Activated naive CD4-positive, alpha-beta T cell treated with anti-CD3 and anti-CD28 coated beads, Interleukin-2, amount 50 U/mL, for 24 hours (primary cell): ENCODE measurements around the gene PRR3.
"Not testable (repeated sequence)": the region's sequence is repeated elsewhere in the genome, so short reads cannot be mapped to it uniquely, and the experiment has no call there.

Experiments used
- H3K27ac Mint-ChIP-seq: one replicate; pipeline ENCODE4 v1.8.0; 2021; ENCODE audit warnings: mild to moderate bottlenecking, mixed read lengths
- H3K27me3 Mint-ChIP-seq: one replicate; pipeline ENCODE4 v1.8.0; 2021; ENCODE audit warnings: mixed read lengths
- H3K36me3 Mint-ChIP-seq: one replicate; pipeline ENCODE4 v1.8.0; 2021; ENCODE audit warnings: mixed read lengths
- H3K4me1 Mint-ChIP-seq: one replicate; pipeline ENCODE4 v1.8.0; 2021; ENCODE audit warnings: mixed read lengths
- H3K4me3 Mint-ChIP-seq: one replicate; pipeline ENCODE4 v1.8.0; 2021; ENCODE audit warnings: mild to moderate bottlenecking, mixed read lengths
- H3K9me3 Mint-ChIP-seq: one replicate; pipeline ENCODE4 v1.8.0; 2021; ENCODE audit warnings: mixed read lengths

The PRR3 gene

DNA sequence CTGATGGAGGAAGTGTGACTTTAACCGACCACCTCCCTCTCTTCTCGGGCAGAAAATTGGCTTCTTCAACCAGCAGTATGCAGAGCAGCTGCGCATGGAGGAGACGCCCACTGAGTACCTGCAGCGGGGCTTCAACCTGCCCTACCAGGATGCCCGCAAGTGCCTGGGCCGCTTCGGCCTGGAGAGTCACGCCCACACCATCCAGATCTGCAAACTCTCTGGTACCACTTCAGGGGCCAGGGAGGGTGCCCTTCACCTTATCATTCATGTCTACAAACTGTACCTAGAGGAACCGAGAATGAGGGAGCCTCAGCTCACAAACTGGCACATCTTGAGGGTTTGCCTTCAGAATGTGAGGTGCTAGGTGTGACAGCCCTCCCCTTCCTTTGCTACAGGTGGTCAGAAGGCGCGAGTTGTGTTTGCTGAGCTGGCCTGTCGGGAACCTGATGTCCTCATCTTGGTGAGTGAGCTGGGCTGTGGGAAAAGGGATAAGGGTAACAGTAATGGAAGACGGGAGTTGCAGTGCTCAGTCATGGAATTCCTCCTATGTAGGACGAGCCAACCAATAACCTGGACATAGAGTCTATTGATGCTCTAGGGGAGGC, 32.8 kb downstream of the PRR3 start:
- peaks cover 16% of the 10 kb centered on the region for H3K4me1 Mint-ChIP-seq
- H3K36me3 Mint-ChIP-seq = peaks cover 23% of the 10 kb centered on the region
- no peak overlapping the region for H3K4me3 Mint-ChIP-seq
- no peak overlapping the region for H3K27ac Mint-ChIP-seq
- H3K27me3 Mint-ChIP-seq = no peaks in the 10 kb centered on the region
- H3K9me3 Mint-ChIP-seq = no peaks in the 10 kb centered on the region

DNA sequence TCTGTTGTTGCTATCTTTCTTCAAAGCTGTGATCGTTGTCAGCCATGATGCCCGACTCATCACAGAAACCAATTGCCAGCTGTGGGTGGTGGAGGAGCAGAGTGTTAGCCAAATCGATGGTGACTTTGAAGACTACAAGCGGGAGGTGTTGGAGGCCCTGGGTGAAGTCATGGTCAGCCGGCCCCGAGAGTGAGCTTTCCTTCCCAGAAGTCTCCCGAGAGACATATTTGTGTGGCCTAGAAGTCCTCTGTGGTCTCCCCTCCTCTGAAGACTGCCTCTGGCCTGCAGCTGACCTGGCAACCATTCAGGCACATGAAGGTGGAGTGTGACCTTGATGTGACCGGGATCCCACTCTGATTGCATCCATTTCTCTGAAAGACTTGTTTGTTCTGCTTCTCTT, 33.4 kb downstream of the PRR3 start:
- no peaks in the 10 kb centered on the region for H3K27me3 Mint-ChIP-seq
- H3K4me3 Mint-ChIP-seq = no peak overlapping the region
- peak overlapping the region; percentile 72 for H3K27ac Mint-ChIP-seq
- H3K36me3 Mint-ChIP-seq = peaks cover 25% of the 10 kb centered on the region
- no peaks in the 10 kb centered on the region for H3K9me3 Mint-ChIP-seq
- H3K4me1 Mint-ChIP-seq = peaks cover 16% of the 10 kb centered on the region

DNA sequence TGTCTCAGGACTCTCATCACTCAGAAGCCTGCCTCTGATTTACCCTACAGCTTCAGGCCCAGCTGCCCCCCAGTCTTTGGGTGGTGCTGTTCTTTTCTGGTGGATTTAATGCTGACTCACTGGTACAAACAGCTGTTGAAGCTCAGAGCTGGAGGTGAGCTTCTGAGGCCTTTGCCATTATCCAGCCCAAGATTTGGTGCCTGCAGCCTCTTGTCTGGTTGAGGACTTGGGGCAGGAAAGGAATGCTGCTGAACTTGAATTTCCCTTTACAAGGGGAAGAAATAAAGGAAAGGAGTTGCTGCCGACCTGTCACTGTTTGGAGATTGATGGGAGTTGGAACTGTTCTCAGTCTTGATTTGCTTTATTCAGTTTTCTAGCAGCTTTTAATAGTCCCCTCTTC, 33.9 kb downstream of the PRR3 start:
- no peaks in the 10 kb centered on the region for H3K27me3 Mint-ChIP-seq
- peak overlapping the region; percentile 72 for H3K27ac Mint-ChIP-seq
- H3K4me3 Mint-ChIP-seq = no peak overlapping the region
- H3K4me1 Mint-ChIP-seq = peaks cover 16% of the 10 kb centered on the region
- H3K9me3 Mint-ChIP-seq = no peaks in the 10 kb centered on the region
- peaks cover 23% of the 10 kb centered on the region for H3K36me3 Mint-ChIP-seq

DNA sequence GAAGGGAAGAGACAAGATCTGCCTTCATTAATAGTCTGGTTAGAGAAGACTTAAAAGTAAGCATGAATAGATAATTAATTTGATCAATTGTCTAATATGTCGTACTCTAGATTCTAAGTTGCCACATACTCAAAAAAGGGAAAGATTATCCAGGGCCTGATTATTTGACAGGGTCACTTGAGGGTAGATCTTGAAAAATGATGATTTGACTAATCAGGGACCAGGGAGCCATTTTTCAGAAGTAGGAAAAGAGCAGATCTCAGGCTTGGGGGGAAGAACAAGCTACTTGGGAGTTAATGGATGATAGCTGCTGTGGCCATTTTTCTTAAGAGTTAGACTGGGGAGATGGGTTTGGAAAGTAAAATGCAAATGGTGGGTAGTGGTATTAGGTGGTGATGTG, 35.2 kb downstream of the PRR3 start:
- Mint-ChIP-seq H3K27me3 (no peaks in the 10 kb centered on the region), H3K36me3 (peaks cover 20% of the 10 kb centered on the region), H3K4me1 (peaks cover 18% of the 10 kb centered on the region), H3K4me3 (no peak overlapping the region), H3K9me3 (no peaks in the 10 kb centered on the region), H3K27ac (peak overlapping the region; percentile 66)

DNA sequence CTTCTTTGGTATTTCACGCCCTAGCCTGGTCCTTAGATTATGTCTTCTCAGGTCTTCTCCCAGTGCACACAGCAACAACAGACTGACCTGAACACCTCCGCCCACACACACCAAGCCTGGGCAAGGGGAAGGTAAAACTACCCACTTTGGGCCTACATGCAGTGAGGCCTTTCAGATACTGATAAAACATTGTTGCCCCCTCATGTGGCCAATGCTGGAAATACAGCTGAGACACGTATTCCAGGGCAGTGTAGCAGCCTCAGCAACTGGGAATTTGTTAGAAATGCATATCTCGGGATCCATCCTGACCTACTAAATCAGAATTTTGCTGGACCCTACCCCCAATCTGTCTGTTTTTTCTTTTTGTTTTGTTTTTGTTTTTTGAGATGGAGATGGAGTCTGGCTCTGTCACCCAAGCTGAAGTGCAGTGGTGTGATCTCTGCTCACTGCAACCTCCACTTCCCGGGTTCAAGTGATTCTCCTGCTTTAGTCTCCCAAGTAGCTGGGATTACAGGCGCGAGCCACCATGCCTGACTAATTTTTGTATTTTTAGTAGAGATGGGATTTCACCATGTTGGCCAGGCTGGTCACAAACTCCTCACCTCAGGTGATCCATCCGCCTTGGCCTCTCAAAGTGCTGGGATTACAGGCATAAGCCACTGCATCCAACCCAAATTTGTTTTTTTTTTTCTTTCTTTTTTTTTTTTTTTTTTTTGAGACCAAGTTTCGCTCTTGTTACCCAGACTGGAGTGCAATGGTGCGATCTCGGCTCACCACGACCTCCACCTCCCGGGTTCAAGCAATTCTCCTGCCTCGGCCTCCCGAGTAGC, 40.4 kb downstream of the PRR3 start:
- H3K36me3 Mint-ChIP-seq, H3K9me3 Mint-ChIP-seq, H3K4me3 Mint-ChIP-seq, H3K27me3 Mint-ChIP-seq: not testable (repeated sequence)
- Mint-ChIP-seq H3K27ac (peak overlapping the region; percentile 1), H3K4me1 (peaks cover 20% of the 10 kb centered on the region)

DNA sequence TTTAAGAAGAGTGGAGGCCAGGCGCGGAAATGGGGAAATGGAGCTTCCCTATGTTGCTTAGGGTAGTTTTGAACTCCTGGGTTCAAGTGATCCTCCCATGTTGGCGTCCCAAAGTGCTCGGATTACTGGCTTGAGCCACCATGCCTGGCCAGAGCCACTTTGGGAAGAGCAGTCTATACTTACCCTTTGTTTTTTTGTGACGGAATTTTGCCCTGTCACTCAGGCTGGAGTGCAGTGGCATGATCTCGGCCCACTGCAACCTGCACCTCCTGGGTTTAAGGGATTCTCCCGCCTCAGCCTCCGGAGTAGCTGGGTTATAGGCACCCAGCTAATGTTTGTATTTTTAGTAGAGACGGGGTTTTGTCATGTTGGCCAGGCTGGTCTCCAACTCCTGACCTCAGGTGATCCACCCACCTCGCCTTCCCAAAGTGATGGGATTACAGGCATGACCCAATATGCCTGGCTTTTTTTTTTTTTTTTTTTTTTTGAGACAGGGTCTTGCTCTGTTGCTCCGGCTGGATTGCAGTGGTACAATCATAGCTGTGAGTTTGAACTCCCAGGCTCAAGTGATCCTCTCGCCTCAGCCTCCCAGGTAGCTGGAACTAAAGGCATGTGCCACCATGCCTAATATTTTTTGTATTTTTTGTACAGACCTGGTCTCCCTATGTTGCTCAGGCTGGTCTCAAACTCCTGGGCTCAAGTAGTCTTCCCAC, 42.0 kb downstream of the PRR3 start:
- H3K36me3 Mint-ChIP-seq = peaks cover 15% of the 10 kb centered on the region
- no peaks in the 10 kb centered on the region for H3K9me3 Mint-ChIP-seq
- H3K27ac Mint-ChIP-seq = no peak overlapping the region
- H3K4me3 Mint-ChIP-seq = no peak overlapping the region
- peaks cover 26% of the 10 kb centered on the region for H3K4me1 Mint-ChIP-seq
- H3K27me3 Mint-ChIP-seq = no peaks in the 10 kb centered on the region

DNA sequence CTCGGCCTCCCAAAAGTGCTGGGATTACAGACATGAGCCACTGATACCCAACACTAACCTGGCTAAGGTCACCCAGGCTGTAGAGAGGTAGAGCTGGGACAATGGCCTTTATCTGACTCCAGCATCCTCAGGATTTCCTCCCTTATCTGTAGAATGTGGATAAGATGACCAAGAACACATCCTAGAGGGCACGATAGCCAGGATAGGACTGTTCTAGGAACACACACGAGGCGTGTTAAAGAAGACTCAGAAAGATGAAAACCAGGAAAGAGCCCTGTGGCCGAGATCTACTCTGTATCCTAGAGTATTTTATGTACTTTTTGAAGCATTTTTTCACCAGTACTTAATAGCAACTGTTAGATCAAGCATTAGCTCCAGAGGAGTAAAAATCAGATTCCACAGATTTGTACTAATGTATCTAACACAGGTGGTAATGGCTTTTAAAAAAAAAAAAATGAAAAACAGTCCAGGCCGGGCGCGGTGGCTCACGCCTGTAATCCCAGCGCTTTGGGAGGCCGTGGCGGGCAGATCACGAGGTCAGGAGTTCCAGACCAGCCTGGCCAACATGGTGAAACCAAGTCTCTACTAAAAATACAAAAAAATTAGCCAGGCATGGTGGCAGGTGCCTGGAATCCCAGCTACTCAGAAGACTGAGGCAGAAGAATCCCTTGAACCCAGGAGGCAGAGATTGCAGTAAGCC, 42.7 kb downstream of the PRR3 start:
- H3K9me3 Mint-ChIP-seq = no peaks in the 10 kb centered on the region
- H3K27me3 Mint-ChIP-seq = no peaks in the 10 kb centered on the region
- H3K4me3 Mint-ChIP-seq = no peak overlapping the region
- no peak overlapping the region for H3K27ac Mint-ChIP-seq
- peaks cover 27% of the 10 kb centered on the region for H3K4me1 Mint-ChIP-seq
- H3K36me3 Mint-ChIP-seq = peaks cover 15% of the 10 kb centered on the region

DNA sequence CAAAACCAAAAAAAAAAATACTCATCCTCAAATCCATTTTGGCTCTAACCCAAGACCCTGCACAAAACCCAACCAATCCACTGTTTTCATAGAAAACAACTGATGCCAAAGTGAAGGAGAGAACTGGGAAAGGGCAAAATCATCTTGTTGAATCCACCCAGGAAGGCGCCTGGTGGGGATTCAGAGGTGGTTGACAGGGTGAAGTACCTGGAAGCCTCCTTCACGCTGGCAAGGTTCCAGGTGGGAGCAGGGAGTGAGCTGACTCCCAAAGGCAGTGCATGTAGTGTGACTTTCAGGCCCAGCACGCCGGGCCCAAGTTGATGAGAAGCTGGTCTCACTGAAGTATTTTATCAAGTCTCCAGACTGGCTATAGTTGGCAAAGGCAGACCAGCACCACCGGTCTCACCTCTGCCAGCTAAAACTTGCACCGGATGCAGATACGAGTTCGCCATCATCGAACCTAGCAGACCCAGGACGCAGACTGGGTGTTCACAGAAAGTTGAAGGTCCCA, 43.4 kb downstream of the PRR3 start:
- Mint-ChIP-seq H3K27ac (no peak overlapping the region), H3K36me3 (peaks cover 15% of the 10 kb centered on the region), H3K27me3 (no peaks in the 10 kb centered on the region), H3K4me3 (no peak overlapping the region), H3K9me3 (no peaks in the 10 kb centered on the region), H3K4me1 (peaks cover 29% of the 10 kb centered on the region)

DNA sequence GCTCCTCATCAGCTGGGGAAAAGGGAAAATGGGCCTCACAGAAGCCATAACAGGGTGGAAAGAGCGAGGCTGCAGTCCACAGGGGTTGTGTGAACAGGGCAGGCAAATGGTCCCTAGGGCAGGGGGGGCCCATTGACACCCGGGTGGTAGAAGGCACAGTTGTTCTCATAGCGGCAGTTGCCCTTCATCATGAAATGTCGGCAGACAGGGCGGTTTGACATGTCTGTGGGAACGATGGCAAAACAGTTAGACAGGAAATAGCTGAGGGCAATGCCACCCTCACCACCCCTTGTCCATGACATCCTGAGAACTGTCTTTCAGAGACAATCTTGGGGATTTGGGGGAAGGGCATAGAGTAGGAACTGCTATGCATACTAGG, 44.3 kb downstream of the PRR3 start:
- H3K27me3 Mint-ChIP-seq = no peaks in the 10 kb centered on the region
- H3K36me3 Mint-ChIP-seq = peaks cover 19% of the 10 kb centered on the region
- H3K9me3 Mint-ChIP-seq = no peaks in the 10 kb centered on the region
- H3K4me1 Mint-ChIP-seq = peaks cover 35% of the 10 kb centered on the region
- H3K4me3 Mint-ChIP-seq = no peak overlapping the region
- no peak overlapping the region for H3K27ac Mint-ChIP-seq

DNA sequence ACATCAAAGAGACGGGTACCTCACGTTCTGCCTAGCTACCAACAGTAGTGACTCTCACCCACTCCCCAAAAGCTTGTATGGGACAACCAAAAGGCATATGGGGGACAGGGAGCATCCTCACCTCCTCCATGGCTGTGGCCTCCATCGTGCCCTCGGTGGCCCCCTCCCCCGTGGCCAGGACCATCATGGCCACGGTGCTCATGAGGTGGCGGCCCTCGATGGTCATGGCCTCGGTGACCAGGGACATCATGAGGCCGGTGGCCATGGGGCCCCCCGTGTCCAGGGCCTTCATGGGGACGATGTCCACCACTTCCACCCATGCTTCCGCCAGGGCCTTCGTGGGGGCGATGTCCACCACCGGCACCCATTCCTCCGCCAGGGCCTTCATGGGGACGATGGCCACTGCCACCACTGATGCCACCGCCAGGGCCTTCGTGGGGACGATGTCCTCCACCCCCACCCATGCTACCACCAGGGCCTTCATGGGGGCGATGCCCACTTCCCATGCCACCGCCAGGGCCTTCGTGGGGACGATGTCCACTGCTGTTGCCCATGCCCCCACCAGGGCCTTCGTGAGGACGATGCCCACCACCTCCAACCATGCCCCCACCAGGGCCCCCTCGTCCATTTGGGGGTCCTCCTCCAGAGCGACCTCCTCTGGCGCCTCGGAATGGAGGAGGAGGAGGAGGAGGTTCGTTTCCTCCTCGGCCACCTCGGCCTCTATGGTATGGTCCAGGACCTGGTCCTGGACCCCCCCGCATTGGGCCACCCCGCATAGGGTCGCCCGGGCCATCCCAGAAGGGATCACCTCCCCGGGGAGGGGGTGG, 44.9 kb downstream of the PRR3 start:
- no peaks in the 10 kb centered on the region for H3K9me3 Mint-ChIP-seq
- H3K4me1 Mint-ChIP-seq = peaks cover 40% of the 10 kb centered on the region
- no peak overlapping the region for H3K27ac Mint-ChIP-seq
- peaks cover 23% of the 10 kb centered on the region for H3K36me3 Mint-ChIP-seq
- no peaks in the 10 kb centered on the region for H3K27me3 Mint-ChIP-seq
- no peak overlapping the region for H3K4me3 Mint-ChIP-seq

DNA sequence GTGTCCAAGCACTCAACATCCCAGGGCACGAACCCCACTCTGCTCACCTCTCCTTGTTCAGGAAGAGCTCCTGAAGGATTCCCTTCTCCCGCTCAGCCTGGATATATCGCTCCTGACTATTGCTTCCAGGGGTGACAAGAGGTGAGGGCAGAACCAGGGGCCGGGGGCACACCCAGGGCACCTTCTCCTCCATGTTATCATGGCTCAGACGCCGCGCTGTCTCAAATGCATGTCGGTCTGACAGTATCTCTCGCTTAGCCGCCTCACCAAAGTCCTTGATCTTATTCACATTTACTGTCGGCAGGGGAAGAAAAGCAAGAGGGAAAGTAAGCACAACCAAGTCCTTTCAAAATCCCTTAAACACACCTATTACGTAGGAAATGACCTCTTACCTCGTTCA, 46.9 kb downstream of the PRR3 start:
- H3K36me3 Mint-ChIP-seq = peaks cover 29% of the 10 kb centered on the region
- peaks cover 47% of the 10 kb centered on the region for H3K4me1 Mint-ChIP-seq

DNA sequence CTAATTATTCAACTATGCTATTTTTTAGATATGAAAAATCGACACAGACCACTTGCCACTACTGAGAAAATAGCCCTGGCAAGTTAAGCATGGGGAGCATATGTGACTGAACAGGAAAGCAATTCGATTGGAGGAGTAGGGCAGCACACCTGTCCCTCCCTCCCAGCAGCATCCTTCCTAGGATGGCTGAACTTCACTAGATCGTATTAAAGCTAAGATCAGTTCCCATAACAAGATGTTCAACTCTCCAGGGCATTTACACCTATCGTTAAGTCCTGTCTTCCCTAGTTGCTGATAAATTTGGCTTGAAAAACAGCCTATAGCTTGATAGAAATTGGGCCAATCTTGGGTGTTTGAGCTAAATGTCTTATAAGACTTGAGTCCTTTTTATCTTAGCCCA, 53.0 kb downstream of the PRR3 start:
- H3K9me3 Mint-ChIP-seq = no peaks in the 10 kb centered on the region
- H3K27ac Mint-ChIP-seq = peak overlapping the region; percentile 82
- peaks cover 80% of the 10 kb centered on the region for H3K4me1 Mint-ChIP-seq
- peaks cover 38% of the 10 kb centered on the region for H3K36me3 Mint-ChIP-seq
- H3K27me3 Mint-ChIP-seq = no peaks in the 10 kb centered on the region
- H3K4me3 Mint-ChIP-seq = no peak overlapping the region

More for the DNA sequence above, 46.9 kb downstream of the PRR3 start:
- Mint-ChIP-seq H3K27ac (no peak overlapping the region), H3K4me3 (no peak overlapping the region), H3K27me3 (no peaks in the 10 kb centered on the region), H3K9me3 (no peaks in the 10 kb centered on the region)

DNA sequence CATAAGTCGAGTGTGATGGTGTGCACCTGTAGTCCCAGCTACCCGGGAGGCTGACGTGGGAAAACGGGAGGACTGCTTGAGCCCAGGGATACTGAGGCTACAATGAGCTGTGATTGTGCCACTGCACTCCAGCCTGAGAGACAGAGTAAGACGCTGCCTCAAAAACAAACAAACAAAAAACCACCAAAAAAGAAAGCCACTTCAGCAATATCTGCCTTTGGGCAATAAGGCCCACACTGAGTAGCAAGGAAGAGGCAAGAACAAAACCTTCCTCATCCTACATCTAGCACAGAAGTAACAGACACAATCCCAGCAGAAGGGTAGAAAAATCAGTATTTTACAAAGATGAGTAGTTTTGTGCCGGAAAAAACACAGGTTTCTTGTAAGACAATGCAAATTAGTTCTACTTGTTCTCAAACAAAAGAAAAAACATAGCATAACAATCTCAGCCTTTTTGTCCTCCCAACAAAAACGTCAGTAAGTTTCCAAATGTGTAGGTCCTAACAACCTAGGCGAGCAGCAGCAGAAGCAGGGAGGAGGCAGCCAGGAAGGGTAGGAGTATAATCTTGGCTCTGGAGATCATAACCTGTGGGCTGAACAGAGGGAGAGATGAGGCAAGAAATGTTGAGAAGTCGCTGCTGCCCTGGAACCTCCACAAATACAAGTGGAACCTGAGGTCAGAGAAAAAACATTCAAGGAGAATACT, 54.2 kb downstream of the PRR3 start:
- Mint-ChIP-seq H3K36me3 (peaks cover 45% of the 10 kb centered on the region), H3K4me1 (peaks cover 75% of the 10 kb centered on the region), H3K9me3 (no peaks in the 10 kb centered on the region), H3K4me3 (peak overlapping the region; percentile 19), H3K27me3 (no peaks in the 10 kb centered on the region), H3K27ac (peak overlapping the region; percentile 17)

DNA sequence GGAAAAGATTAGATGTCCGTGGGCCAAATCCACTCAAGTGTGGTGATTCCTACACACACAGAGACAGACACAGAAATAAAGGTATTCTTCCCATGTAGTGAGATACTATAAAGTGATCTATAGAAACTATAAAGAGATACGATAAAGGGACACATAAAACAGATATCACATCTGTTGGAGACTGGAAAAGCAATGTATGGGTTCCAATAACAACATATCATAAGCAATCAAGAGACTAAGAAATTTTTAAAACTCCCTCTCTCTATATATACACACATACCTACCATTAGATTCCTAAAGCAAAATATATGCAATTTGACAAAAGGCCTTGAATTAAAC, 54.7 kb downstream of the PRR3 start:
- H3K36me3 Mint-ChIP-seq = peaks cover 45% of the 10 kb centered on the region
- H3K4me3 Mint-ChIP-seq = peak overlapping the region; percentile 13
- peaks cover 70% of the 10 kb centered on the region for H3K4me1 Mint-ChIP-seq
- H3K27ac Mint-ChIP-seq = peak overlapping the region; percentile 66
- no peaks in the 10 kb centered on the region for H3K27me3 Mint-ChIP-seq
- no peaks in the 10 kb centered on the region for H3K9me3 Mint-ChIP-seq
